DND-41 (cell line): Measurements from ENCODE around the gene DHCR7.

ENCODE experiments used
- ATAC-seq: fragments of 200-7000 bp; cut with Tn5 transposase; 3 replicates; pipeline ENCODE4 v1.9.1; 2021; ENCODE audit warnings: low read depth; ENCODE audit not compliant: insufficient read depth
- DNase-seq: peaks from one replicate; pipeline ENCODE4 v3.0.0-alpha.2; 2020
- H2AFZ ChIP-seq: 2 replicates; pipeline ENCODE4 v1.6.0; 2012; ENCODE audit warnings: low read depth, low read length
- H3K27ac ChIP-seq: 2 replicates; pipeline ENCODE4 v1.5.1; 2012; ENCODE audit warnings: low read length, inconsistent platforms
- H3K27me3 ChIP-seq: fragments of 200-600 bp; sonication (generic); 2 replicates; pipeline ENCODE4 v1.6.0; 2012; ENCODE audit warnings: low read length, mild to moderate bottlenecking, inconsistent platforms; ENCODE audit not compliant: insufficient read depth, poor library complexity
- H3K36me3 ChIP-seq: 2 replicates; pipeline ENCODE4 v1.5.1; 2012; ENCODE audit warnings: low read length, inconsistent platforms; ENCODE audit not compliant: insufficient read depth
- H3K4me1 ChIP-seq: 2 replicates; pipeline ENCODE4 v1.5.1; 2012; ENCODE audit warnings: mild to moderate bottlenecking, low read length; ENCODE audit not compliant: insufficient read depth
- H3K4me2 ChIP-seq: 2 replicates; pipeline ENCODE4 v1.6.0; 2012; ENCODE audit warnings: mild to moderate bottlenecking, moderate library complexity, low read length, inconsistent platforms; ENCODE audit not compliant: insufficient read depth
- H3K4me3 ChIP-seq, 2 experiments: fragments of 200-600 bp in 1 of 2; shearing (Covaris generic) in 1 of 2; 2 replicates each; pipeline ENCODE4 v1.5.1; 2012 to 2016; ENCODE audit warnings: inconsistent platforms in 2 of 2, low read length in 2 of 2, mild to moderate bottlenecking in 2 of 2, low read depth in 1 of 2, moderate library complexity in 1 of 2
- H3K79me2 ChIP-seq: 2 replicates; pipeline ENCODE4 v1.6.0; 2012; ENCODE audit warnings: low read length, inconsistent platforms; ENCODE audit not compliant: insufficient read depth
- H3K9ac ChIP-seq: 2 replicates; pipeline ENCODE4 v1.6.0; 2012; ENCODE audit warnings: low read depth, mild to moderate bottlenecking, inconsistent platforms, low read length, moderate library complexity
- H3K9me3 ChIP-seq: 2 replicates; pipeline ENCODE4 v1.5.1; 2012; ENCODE audit warnings: low read length, moderate library complexity, mild to moderate bottlenecking, inconsistent platforms; ENCODE audit not compliant: insufficient read depth, severe bottlenecking
- H4K20me1 ChIP-seq: 2 replicates; pipeline ENCODE4 v1.6.0; 2012; ENCODE audit warnings: low read length; ENCODE audit not compliant: insufficient read depth
- EZH2 ChIP-seq: IDR thresholded peaks from 3 replicates; pipeline ENCODE4 v1.6.1; 2012; ENCODE audit warnings: borderline replicate concordance, low read depth, mild to moderate bottlenecking, moderate library complexity, low read length, inconsistent platforms; ENCODE audit not compliant: severe bottlenecking
- TF ChIP-seq, protein P1 (sequence below): IDR thresholded peaks from 2 replicates; pipeline ENCODE4 v1.5.1; 2012; ENCODE audit warnings: borderline replicate concordance, low read length, moderate library complexity, mild to moderate bottlenecking; ENCODE audit not compliant: poor library complexity, severe bottlenecking; ENCODE audit errors: extremely low read depth

The DHCR7 gene

GRCh38 chr11:71402878-71403277, 45.3 kb downstream of the DHCR7 start:
- Histone ChIP-seq H3K27me3 (no peaks in the 10 kb centered on the region), H3K36me3 (no peaks in the 10 kb centered on the region), H3K79me2 (no peaks in the 10 kb centered on the region), H2AFZ (no peak overlapping the region), H3K9ac (no peak overlapping the region), H3K4me2 (no peak overlapping the region), H3K4me3 (no peak overlapping the region), H3K27ac (no peak overlapping the region), H3K4me1 (no peaks in the 10 kb centered on the region), H3K9me3 (peaks cover 3% of the 10 kb centered on the region), H4K20me1 (no peaks in the 10 kb centered on the region)
- DNase-seq (no peak), ATAC-seq (no peak)
- TF ChIP-seq, protein P1, sequence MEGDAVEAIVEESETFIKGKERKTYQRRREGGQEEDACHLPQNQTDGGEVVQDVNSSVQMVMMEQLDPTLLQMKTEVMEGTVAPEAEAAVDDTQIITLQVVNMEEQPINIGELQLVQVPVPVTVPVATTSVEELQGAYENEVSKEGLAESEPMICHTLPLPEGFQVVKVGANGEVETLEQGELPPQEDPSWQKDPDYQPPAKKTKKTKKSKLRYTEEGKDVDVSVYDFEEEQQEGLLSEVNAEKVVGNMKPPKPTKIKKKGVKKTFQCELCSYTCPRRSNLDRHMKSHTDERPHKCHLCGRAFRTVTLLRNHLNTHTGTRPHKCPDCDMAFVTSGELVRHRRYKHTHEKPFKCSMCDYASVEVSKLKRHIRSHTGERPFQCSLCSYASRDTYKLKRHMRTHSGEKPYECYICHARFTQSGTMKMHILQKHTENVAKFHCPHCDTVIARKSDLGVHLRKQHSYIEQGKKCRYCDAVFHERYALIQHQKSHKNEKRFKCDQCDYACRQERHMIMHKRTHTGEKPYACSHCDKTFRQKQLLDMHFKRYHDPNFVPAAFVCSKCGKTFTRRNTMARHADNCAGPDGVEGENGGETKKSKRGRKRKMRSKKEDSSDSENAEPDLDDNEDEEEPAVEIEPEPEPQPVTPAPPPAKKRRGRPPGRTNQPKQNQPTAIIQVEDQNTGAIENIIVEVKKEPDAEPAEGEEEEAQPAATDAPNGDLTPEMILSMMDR = no peak

- Histone ChIP-seq H3K9me3 (peaks cover 3% of the 10 kb centered on the region), H3K4me2 (no peak overlapping the region), H3K36me3 (no peaks in the 10 kb centered on the region), H3K27me3 (no peaks in the 10 kb centered on the region), H3K4me3 (no peak overlapping the region), H4K20me1 (no peaks in the 10 kb centered on the region), H3K79me2 (no peaks in the 10 kb centered on the region), H2AFZ (no peak overlapping the region), H3K9ac (no peak overlapping the region), H3K27ac (no peak overlapping the region), H3K4me1 (peaks cover 7% of the 10 kb centered on the region)
- DNase-seq (no peak), ATAC-seq (no peak)
- TF ChIP-seq, protein P1 = no peak
- TF ChIP-seq EZH2 = no peak
Observed at GRCh38 chr11:71400216-71400615, 48.0 kb downstream of the DHCR7 start.

GRCh38 chr11:71399341-71399740, 48.9 kb downstream of the DHCR7 start:
- Histone ChIP-seq H3K4me2 (no peak overlapping the region), H3K27ac (no peak overlapping the region), H3K9ac (no peak overlapping the region), H3K27me3 (no peaks in the 10 kb centered on the region), H2AFZ (no peak overlapping the region), H3K4me3 (no peak overlapping the region), H3K9me3 (peaks cover 3% of the 10 kb centered on the region), H3K4me1 (peaks cover 7% of the 10 kb centered on the region), H4K20me1 (no peaks in the 10 kb centered on the region), H3K79me2 (no peaks in the 10 kb centered on the region), H3K36me3 (no peaks in the 10 kb centered on the region)
- TF ChIP-seq, protein P1 = no peak
- TF ChIP-seq EZH2 = no peak
- no peak for ATAC-seq
- DNase-seq = no peak

DNA sequence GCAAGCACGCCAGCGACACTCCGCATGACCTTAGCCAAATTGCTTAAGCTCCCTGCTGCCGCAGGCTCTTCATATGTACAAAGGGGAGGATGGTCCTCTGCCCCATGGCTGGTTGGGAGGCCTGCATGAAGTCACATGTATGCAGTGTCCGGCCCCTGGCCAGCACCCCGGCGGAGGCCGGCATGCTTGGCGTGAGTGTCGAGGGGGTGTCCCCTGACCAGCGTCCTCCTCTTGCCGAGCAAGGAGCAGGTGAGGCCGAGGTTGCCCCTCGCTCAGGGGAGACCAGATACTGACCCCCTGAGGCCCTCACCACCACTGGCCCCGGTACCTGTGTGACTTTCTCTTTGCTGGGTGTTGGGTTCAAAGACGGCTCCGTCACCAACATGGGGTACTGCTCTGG, 50.2 kb downstream of the DHCR7 start:
- no peak overlapping the region for H2AFZ ChIP-seq
- H3K36me3 ChIP-seq = no peaks in the 10 kb centered on the region
- no peak overlapping the region for H3K9ac ChIP-seq
- peaks cover 1% of the 10 kb centered on the region for H3K27me3 ChIP-seq
- no peaks in the 10 kb centered on the region for H3K79me2 ChIP-seq
- no peak for TF ChIP-seq EZH2
- TF ChIP-seq, protein P1 = no peak
- no peaks in the 10 kb centered on the region for H4K20me1 ChIP-seq
- H3K4me2 ChIP-seq = no peak overlapping the region
- H3K27ac ChIP-seq = no peak overlapping the region
- H3K4me3 ChIP-seq = no peak overlapping the region
- H3K9me3 ChIP-seq = peaks cover 1% of the 10 kb centered on the region
- ATAC-seq (no peak), DNase-seq (no peak)
- peaks cover 7% of the 10 kb centered on the region for H3K4me1 ChIP-seq
